ENCODE data around the gene RAP1GAP. TPM values are rescaled to one million over a fixed set of nuclear protein-coding genes. Genes with fewer than 3 reads are reported as not detected.

The RAP1GAP gene
- total RNA-seq, 2 donors from 2014 or later = 8.0 to 8.2 TPM

DNA sequence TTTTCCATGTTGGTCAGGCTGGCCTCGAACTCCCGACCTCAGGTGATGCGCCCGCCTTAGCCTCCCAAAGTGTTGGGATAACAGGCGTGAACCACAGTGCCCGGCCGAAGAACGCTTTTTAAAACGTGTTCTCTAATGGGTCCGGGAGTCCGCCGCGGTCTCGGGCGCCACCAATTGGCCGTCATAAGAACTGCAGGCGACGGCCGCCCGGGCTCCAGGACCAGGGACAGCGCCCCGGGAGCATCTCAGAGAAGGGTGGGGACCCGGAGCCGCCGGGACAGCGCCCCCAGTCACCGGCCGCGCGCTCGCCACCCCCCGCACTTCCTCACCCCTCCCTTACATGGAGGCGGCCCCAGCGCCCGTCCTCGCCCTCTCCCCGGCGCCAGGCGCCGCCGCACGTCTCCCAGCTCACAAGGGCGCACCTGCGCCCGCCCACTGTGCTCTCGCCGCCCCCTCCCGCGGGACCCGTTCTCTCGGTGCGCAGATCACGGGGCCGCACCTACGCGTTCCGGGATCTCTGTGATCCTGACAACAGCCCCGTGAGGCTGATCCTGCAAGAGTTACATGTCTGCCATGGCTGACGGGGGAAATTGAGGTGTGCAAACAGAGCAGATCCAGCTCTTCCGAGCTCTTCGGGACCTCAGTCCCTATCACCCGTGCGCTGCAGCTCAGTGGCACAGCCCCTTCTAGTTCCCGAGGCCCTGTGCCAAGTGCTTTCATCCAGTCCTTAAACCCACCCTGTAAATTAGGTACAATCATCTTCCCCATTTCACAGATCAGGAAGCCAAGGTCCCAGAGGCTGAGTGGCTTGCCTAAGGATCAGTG is 9.8 kb downstream of the RAP1GAP start:
- Mint-ChIP-seq H3K4me3 (peak overlapping the region; percentile 54), H3K9me3 (no peaks in the 10 kb centered on the region), H3K27ac (no peak overlapping the region), H3K27me3 (ENCODE audit: insufficient read depth) (peaks cover 27% of the 10 kb centered on the region), H3K36me3 (ENCODE audit: low read depth) (no peaks in the 10 kb centered on the region), H3K4me1 (peaks cover 3% of the 10 kb centered on the region)
- peak; percentile 97 for DNase-seq
- Histone ChIP-seq H3K27ac (ENCODE audit: low read depth, low read length) (no peak overlapping the region), H3K9me3 (ENCODE audit: control insufficient read depth, low read length) (no peaks in the 10 kb centered on the region), H3K4me3 (ENCODE audit: low read length) (peak overlapping the region; percentile 69), H3K27me3 (ENCODE audit: control insufficient read depth, insufficient read depth, low read length, poor library complexity, severe bottlenecking) (peaks cover 26% of the 10 kb centered on the region), H3K4me1 (ENCODE audit: control insufficient read depth, insufficient read depth, low read length) (no peaks in the 10 kb centered on the region), H3K9ac (ENCODE audit: extremely low read depth, low read length, poor library complexity, severe bottlenecking) (no peak overlapping the region), H3K36me3 (ENCODE audit: control insufficient read depth, insufficient read depth, low read length) (no peaks in the 10 kb centered on the region)
- 3 to 5% methylated on average over 24 to 63 of the region's 64 CpGs for WGBS, 2 experiments (ENCODE audit: insufficient coverage in 1 of 2, insufficient read length in 1 of 2)
- TF ChIP-seq, protein P1, sequence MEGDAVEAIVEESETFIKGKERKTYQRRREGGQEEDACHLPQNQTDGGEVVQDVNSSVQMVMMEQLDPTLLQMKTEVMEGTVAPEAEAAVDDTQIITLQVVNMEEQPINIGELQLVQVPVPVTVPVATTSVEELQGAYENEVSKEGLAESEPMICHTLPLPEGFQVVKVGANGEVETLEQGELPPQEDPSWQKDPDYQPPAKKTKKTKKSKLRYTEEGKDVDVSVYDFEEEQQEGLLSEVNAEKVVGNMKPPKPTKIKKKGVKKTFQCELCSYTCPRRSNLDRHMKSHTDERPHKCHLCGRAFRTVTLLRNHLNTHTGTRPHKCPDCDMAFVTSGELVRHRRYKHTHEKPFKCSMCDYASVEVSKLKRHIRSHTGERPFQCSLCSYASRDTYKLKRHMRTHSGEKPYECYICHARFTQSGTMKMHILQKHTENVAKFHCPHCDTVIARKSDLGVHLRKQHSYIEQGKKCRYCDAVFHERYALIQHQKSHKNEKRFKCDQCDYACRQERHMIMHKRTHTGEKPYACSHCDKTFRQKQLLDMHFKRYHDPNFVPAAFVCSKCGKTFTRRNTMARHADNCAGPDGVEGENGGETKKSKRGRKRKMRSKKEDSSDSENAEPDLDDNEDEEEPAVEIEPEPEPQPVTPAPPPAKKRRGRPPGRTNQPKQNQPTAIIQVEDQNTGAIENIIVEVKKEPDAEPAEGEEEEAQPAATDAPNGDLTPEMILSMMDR (conservative IDR thresholded peaks at IDR 0.05) = peak; percentile 96

- no peak overlapping the region for H3K27ac Mint-ChIP-seq
- Histone ChIP-seq H3K4me1 (ENCODE audit: control insufficient read depth, insufficient read depth, low read length) (no peaks in the 10 kb centered on the region), H3K27me3 (ENCODE audit: control insufficient read depth, insufficient read depth, low read length, poor library complexity, severe bottlenecking) (peaks cover 27% of the 10 kb centered on the region), H3K9me3 (ENCODE audit: control insufficient read depth, low read length) (no peaks in the 10 kb centered on the region), H3K9ac (ENCODE audit: extremely low read depth, low read length, poor library complexity, severe bottlenecking) (no peak overlapping the region), H3K36me3 (ENCODE audit: control insufficient read depth, insufficient read depth, low read length) (no peaks in the 10 kb centered on the region), H3K4me3 (ENCODE audit: low read length) (no peak overlapping the region), H3K27ac (ENCODE audit: low read depth, low read length) (no peak overlapping the region)
- no peaks in the 10 kb centered on the region for H3K9me3 Mint-ChIP-seq
- no peak overlapping the region for H3K4me3 Mint-ChIP-seq
- H3K4me1 Mint-ChIP-seq = no peaks in the 10 kb centered on the region
- peaks cover 33% of the 10 kb centered on the region for H3K27me3 Mint-ChIP-seq (ENCODE audit: insufficient read depth)
- DNase-seq = peak; percentile 68
- no peaks in the 10 kb centered on the region for H3K36me3 Mint-ChIP-seq (ENCODE audit: low read depth)
- TF ChIP-seq, protein P1 (conservative IDR thresholded peaks at IDR 0.05) = peak; percentile 55
- WGBS, 2 experiments (ENCODE audit: insufficient coverage in 1 of 2, insufficient read length in 1 of 2) = 72 to 79% methylated on average over 4 to 10 of the region's 10 CpGs
These were observed 11.5 kb downstream of the RAP1GAP start for GRCh38 chr1:21657456-21658190.

GRCh38 chr1:21655748-21656147 is 13.4 kb downstream of the RAP1GAP start:
- TF ChIP-seq, protein P1 (conservative IDR thresholded peaks at IDR 0.05) = peak; percentile 60
- Mint-ChIP-seq H3K4me1 (peaks cover 4% of the 10 kb centered on the region), H3K9me3 (no peaks in the 10 kb centered on the region), H3K27me3 (ENCODE audit: insufficient read depth) (peaks cover 32% of the 10 kb centered on the region), H3K27ac (no peak overlapping the region), H3K36me3 (ENCODE audit: low read depth) (no peaks in the 10 kb centered on the region), H3K4me3 (no peak overlapping the region)
- Histone ChIP-seq H3K4me3 (ENCODE audit: low read length) (no peak overlapping the region), H3K9me3 (ENCODE audit: control insufficient read depth, low read length) (no peaks in the 10 kb centered on the region), H3K4me1 (ENCODE audit: control insufficient read depth, insufficient read depth, low read length) (peaks cover 4% of the 10 kb centered on the region), H3K36me3 (ENCODE audit: control insufficient read depth, insufficient read depth, low read length) (no peaks in the 10 kb centered on the region), H3K9ac (ENCODE audit: extremely low read depth, low read length, poor library complexity, severe bottlenecking) (no peak overlapping the region), H3K27ac (ENCODE audit: low read depth, low read length) (no peak overlapping the region), H3K27me3 (ENCODE audit: control insufficient read depth, insufficient read depth, low read length, poor library complexity, severe bottlenecking) (peaks cover 21% of the 10 kb centered on the region)
- peak; percentile 89 for DNase-seq
- 61% methylated on average over 4 of the region's 4 CpGs; no CpG with 5 or more reads in 1 of the 2 experiments for WGBS, 2 experiments (ENCODE audit: insufficient coverage in 1 of 2, insufficient read length in 1 of 2)
